Daoy (cell line): ENCODE measurements around the gene AJM1. TPM values are rescaled to one million over a fixed set of nuclear protein-coding genes. Genes with fewer than 3 reads are reported as not detected.
"Not testable (repeated sequence)": the region's sequence is repeated elsewhere in the genome, so short reads cannot be mapped to it uniquely, and the experiment has no call there.

ENCODE experiments used
- DNase-seq: peaks from one replicate; pipeline ENCODE4 v3.0.0-alpha.2; 2015; ENCODE audit warnings: low read depth
- total RNA-seq: library from RNA; depleted of rRNA; stranded (reverse); fragments of >200 nt; shearing (Covaris generic); gene quantifications from 2 replicates; pipeline ENCODE4 v1.2.3, GENCODE V29; 2014

The AJM1 gene
- total RNA-seq, 1 experiment from 2014 or later = 0.74 TPM

DNA sequence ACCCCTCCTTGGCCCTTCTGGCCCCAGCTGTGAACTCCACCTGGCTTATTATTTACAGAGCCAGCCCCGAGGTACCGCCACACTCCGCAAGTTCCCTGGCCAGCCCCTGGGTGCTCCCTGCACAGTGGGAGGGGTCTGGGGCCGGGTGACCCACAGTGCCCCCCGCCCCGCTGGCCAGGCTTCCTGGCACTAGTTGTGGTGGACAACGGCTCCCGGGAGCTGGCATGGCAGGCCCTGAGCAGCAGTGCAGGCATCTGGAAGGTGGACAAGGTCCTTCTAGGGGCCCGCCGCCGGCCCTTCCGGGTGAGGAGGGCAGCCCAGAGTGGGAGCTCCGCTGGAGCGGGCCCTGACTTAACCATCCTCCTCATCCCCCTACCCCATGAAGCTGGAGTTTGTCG is 13.8 kb downstream of the AJM1 start:
- no peak for DNase-seq

DNA sequence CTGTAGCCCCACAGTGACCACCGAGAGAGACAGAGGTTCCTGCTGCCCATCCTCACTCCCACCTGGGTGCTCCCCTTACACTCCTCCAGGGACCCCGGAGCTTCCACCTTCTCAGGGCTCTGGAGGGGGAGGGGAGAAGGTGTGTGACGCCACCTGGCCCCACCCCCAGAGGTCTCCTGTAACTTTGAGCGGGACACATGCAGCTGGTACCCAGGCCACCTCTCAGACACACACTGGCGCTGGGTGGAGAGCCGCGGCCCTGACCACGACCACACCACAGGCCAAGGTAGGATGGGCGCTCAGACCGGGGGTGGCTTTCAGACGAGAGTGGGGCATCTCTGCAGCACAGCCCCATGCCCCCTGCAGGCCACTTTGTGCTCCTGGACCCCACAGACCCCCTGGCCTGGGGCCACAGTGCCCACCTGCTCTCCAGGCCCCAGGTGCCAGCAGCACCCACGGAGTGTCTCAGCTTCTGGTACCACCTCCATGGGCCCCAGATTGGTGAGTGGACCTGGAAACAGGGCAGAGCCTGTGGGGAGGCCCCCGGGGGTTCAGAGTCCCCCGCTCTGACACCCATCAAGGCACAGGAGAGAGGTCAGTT is 14.4 kb downstream of the AJM1 start:
- DNase-seq = no peak

- DNase-seq = no peak
Observed at GRCh38 chr9:136857166-136857565, 14.9 kb downstream of the AJM1 start.

DNA sequence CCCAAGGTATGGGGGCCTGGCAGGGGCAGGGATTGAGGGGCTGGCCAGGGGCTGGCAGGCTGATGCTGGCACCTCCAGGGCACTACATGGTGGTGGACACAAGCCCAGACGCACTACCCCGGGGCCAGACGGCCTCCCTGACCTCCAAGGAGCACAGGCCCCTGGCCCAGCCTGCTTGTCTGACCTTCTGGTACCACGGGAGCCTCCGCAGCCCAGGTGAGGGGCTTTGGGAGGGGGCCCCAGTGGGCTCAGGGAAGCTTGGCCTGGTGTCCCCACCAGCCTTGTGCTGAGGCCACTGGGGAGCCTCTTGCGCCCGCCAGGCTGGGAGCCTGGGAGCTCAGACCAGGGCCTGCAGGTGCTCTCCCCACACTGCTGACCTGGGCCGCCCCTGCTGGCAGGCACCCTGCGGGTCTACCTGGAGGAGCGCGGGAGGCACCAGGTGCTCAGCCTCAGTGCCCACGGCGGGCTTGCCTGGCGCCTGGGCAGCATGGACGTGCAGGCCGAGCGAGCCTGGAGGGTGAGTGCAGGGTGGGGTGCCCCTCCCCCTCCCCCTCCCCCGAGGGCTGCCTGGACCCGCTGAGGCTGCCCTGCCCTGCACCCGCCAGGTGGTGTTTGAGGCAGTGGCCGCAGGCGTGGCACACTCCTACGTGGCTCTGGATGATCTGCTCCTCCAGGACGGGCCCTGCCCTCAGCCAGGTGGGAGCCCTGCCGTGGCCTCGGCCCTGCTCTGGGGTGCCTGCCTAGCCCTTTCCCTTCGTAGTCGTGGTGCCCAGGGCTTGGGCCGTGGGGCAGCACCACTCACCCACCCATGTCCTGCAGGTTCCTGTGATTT is 15.5 kb downstream of the AJM1 start:
- peak; percentile 33 for DNase-seq

GRCh38 chr9:136858452-136858843 is 16.2 kb downstream of the AJM1 start:
- DNase-seq = no peak

DNA sequence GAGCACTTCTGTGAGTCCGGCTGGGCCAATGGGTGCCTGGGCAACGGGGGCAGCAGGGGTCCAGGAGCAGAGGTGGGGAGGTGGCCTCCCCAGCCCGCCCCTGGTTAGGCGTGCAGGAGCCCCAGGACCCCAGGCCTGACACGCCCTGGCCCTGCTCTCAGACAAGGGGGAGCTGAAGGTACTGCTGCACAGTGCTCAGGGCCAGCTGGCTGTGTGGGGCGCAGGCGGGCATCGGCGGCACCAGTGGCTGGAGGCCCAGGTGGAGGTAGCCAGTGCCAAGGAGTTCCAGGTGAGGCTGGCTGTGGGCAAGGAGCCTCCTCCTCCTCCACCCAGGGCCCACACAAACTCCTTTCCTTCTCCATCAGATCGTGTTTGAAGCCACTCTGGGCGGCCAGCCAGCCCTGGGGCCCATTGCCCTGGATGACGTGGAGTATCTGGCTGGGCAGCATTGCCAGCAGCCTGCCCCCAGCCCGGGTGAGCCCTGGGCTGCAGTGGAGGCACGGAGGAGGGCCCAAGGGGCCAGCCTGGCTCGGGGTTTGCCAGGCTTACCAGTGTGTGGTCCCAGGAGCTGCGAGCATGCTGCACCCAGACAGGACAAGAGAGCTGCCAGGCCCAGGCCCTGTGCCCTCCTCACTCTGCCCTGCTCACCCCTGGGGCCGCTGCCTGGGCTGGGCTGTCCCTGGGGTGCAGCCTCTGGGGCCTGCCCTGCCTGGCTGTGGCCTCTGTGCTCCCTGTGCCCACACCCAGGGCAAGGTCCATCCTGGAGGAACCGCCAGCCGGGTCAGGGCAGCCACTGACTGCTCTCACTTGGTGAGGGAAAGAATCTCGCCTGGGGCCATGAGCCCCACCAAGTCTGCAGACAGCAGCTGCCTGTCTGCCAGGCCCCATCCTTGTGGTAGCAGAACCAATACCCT is 16.8 kb downstream of the AJM1 start:
- DNase-seq = peak; percentile 75

DNA sequence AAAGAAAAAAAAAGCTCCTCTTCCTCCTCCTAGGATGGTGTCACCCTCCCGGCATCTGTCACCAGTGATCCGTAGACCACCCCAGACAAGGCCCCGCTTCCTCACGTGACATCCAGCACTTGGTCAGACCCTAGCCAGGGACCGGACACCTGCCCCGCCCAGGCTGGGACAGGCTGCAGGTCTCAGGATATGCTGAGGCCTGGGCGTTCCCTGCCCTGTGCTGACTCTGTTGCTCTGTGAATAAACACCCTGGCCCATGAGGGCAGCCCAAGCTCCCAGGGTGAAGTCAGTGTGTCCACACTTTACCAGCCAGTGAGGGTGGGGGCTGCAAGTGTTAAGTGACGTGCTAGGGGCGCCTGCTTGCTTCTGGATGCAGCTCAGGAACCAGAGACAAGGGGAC is 18.3 kb downstream of the AJM1 start:
- no peak for DNase-seq

DNA sequence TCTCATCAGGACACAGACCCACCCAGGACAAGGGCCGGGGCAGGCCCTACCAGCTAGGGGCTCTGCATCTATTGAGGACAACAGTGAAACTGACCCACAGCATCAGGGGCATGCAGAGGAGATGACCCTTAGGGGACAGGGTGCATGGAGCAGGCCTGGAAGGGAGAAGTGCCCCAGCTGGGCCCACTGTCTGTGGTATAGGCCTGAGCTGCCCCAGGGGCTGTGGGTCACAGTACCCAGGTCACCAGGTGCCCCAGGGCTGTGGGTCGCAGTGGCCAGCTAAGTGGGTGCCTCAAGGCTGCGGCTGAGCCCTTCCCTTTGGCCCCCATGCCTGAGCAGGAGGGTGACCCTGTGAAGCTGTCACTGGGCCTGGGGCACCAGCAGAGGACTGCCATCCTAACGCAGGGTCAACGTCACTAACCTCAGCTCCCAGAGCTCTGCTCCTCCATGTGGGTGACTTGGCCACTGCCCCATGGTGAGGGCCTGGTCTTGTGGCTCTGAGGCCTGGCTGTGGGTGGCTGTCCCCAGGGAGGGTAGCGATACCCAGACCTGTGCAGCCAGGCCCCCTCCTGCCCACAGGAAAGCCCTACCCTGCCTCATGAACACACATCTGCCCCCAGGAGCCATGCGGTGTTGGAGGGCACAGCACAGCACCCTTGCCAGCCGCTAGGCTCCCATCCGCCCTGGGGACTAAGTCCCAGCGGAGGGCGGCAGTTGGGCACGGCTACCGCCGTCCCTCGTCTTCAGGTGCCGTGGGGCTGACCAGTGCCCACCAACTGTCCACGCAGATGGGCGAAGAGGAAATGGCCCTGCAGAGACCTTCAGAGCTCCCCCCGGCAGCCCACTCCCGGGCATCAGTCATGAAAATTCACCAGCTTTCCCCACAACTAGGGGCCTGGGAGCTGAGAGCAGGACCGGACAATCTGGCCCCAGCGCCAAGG is 18.9 kb downstream of the AJM1 start:
- DNase-seq = no peak

DNA sequence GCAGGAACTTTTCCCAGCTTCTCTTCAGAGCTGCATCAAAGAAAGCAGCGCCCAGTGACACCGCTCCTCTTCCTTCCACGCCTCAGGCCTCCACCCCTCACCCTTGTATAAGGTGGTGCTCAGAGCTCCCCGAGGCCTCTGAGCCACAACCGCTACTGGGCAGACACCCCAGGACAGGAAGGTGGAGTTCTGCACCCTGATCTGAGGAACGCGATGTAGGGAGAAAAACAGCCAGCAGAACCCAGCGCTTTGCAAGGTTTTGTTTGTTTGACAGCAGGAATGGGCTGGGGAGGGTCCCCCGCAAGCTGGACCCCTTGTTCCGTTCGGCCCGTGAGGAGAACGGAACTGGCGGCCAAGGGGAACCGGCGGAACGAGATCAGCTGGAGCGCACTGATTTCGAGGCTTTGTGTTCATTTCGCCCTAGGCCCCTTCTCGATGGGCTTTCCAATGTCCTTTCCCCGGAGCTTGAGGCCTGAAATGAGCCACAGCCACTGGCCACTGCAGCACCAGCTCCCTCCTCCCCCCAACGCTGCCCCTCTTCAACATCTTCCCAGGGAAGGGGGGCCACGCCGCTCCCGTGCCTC is 19.7 kb downstream of the AJM1 start:
- DNase-seq = no peak

DNA sequence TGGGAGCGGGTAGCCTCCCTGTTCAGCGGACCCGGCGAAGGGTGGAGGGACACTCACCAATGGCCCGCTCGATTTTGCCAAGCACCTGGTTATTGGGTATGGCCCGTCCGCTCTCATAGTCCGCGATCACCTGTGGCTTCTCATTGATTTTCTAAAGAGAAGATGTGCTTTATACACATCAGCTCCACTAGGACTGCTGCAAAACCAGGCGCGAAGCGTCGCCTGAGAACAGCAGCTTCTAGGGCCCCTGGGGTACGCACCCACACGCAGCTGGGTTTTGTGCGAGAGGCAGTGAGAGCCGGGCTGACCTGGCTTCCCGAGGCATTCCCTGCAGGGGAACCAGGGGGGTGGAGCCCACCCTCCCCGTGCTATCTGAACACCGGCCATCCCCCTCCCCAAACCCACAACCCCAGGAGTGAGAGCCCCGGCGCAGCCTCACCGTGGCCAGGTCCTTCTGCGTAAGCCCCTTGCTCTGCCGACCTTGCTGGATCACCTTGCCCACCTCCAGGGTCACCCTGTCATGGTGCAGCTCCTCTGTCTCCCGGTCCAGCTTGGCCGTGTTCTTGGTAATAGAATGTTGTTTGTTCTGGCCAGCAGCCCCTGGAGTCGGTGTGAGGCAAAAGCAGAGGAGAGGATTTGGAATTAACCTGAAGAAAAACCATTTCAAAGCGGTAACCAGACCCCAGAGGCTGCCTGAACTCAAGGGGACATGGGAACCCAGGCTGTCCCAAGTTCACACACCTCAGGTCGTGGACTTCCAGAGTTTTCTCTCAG is 20.8 kb downstream of the AJM1 start:
- no peak for DNase-seq

DNA sequence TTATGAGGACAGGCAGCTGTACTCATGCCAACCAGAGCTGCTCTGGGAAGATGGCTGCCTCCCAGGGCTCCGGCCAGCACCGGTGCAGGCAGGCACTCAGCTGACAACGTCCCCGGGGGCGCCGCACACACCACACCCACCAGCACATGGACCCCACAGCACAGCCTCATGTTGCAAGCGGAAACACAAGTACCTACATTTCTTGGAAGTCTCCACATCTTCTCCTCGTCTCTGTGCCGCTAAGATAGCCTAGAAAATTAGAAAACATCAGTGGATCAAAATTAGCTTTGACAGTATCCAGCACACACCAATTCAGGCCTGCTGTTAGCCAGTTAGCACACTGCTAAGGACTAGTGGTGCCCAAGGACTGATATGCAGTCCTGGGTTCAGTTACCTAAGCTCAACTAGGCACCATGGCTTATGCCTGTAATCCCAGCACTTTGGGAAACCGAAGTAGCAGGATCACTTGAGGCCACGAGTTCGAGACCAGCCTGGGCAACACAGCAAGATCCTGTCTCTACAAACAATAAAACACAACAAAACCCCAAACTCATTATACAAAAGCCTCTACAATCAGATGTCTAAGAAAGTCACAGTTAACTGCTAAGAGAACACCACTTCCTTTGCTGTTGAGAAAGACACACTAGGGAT is 21.5 kb downstream of the AJM1 start:
- DNase-seq = no peak

DNA sequence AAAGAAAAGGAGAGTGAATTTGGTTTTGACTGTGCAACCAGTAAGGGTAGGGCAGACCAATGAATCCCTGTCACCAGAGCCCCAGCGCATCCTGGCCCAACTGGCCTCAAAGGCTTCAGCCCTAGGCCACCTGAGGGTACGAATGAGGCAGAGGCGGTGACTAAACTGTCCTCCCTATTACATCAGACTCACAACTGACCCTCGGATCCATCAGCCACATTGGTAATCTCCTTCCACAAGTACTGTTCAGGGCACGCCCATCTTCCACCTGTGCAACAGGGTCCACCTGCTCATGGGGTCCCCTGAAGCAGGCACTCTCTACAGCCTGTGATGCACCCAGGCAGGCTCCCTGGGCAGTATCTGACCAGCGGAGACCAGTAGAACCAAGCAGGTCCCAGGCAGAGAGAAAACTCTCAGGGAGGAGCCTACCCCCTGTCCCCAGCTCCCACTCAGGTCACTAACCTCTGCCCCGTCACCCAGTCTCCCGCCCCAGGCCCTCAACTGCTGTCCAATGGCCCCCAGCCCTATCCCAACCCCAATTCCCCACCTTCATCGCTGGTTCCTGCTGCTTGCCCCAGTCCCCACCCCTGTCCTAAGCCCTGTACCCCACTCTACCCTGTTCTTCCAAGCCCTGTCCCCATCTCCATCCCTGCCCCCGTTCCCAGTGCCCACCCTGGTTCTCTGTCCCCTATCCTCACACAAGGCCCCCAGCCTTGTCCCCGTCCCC is 22.9 kb downstream of the AJM1 start:
- DNase-seq = no peak

DNA sequence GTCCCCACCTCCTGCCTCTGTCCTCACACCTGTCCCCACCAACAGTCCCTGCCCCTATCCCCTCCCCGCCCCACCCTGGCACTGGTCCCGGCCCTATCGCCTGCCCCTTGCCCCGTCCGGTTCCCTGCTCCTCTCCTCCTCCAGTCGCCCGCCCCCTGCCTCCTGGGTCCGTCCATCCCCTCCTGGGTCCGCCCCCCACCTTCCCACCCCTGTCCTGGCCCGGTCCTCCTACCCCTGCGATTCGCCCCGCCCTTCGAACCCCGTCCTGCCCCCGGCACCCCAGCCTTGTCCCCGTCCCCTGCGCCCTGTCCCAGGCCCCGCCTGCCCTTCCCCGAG is 23.5 kb downstream of the AJM1 start:
- DNase-seq = peak; percentile 21

GRCh38 chr9:136866898-136867421 is 24.7 kb downstream of the AJM1 start:
- not testable (repeated sequence) for DNase-seq

DNA sequence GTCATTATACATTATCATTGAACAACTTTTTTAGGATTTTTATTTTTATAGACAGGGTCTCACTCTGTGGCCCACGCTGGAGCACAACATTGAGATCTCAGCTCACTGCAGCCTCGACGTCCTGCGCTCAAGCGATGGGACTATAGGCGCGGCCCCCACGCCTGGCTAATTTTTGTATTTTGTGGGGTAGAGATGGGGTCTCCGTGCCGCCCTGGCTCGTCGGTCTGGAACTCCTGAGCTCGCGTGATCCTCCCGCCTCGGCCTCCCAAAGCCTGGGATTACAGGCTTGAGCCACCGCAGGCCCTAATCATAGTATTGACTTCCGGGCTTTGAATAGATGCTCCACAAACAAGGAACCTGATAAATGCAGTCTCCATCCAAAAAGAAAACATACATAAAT is 25.2 kb downstream of the AJM1 start:
- DNase-seq = no peak

DNA sequence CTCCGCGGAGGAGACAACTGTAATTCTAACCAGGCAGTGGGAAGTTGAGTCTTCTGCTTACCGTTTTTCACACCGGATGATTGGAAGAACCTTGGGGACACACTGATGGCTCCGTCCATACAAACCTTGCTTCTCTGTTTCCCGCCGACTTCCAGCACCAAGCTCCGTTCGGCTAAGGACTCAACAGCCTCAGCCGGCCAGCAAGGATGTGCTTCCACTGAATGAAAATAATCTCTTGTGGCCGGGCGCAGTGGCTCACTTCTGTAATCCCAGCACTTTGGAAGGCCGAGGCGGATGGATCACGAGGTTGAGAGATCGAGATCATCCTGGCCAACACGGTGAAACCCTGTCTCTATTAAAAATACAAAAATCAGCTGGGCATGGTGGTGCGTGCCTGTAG is 25.6 kb downstream of the AJM1 start:
- DNase-seq = no peak

GRCh38 chr9:136868644-136869043 is 26.4 kb downstream of the AJM1 start:
- DNase-seq = no peak

DNA sequence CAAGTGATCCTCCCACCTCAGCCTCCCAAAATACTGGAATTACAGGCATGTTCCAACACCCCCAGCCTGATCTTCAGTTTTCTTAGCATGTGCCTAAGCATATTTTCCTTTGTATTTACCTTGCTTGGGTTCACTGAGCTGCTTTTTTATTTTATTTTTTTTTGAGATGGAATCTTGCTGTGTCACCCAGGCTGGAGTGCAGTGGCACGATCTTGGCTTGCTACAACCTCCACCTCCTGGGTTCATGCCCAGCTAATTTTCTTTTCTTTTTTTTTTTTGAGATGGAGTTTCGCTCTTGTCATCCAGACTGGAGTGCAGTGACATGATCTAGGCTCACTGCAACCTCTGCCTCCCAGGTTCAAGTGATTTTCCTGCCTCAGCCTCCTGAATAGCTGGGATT is 27.3 kb downstream of the AJM1 start:
- not testable (repeated sequence) for DNase-seq

DNA sequence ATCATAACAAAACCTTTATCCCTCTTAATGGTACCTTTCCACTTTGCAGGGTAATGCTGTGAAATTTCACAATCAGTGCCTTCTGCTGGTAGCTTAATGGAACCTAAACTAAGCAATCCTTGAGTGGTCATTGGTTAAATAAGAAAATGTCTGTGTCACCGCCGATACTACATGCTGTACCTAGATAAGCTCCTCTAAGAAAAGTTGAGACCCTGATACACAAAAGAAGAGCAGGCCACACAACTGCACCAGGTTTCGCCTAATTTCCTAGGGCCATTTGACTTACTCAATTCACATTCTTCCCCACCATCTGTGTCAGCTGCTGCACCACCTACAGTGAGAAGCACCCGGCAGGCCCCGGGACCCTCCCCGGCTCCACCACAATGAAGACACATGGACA is 32.9 kb downstream of the AJM1 start:
- no peak for DNase-seq
